ENCODE results near the gene MAPT. TPM values are rescaled to one million over a fixed set of nuclear protein-coding genes. Genes with fewer than 3 reads are reported as not detected.

MAPT gene
- total RNA-seq, 4 donors from 2014 or later: 3.6 to 6.5 (median 4.5) TPM

DNA sequence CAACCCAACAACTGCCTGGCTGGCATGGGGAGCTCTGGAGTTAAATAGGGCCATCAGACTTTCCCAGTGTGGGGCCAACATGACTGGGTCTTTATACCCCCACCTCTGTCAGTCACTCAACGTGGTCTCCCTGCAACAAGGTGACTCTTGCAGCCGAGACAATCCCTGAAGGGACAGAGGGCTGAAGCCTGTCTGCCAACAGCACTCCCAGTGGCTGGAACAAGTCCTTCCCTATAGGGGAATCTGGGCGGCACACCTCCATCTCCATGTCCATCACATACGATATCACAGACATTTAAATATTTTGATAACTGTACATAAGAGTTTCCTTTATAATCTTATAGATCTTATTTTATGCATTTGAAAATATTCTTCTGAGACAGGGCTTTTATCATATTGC lies 4.8 kb upstream of the MAPT start:
- 30% methylated on average over 4 of the region's 4 CpGs for WGBS
- Histone ChIP-seq H3K27me3 (no peaks in the 10 kb centered on the region), H3K4me3 (no peak overlapping the region), H3K27ac (no peak overlapping the region), H3K9me3 (no peaks in the 10 kb centered on the region), H3K4me1 (peaks cover 8% of the 10 kb centered on the region), H3K36me3 (no peaks in the 10 kb centered on the region)
- DNase-seq (ENCODE audit: low spot score in 2 of 2): no peak
- no peak for TF ChIP-seq POLR2AphosphoS5 (IDR thresholded peaks at IDR 0.05)
- no peak for TF ChIP-seq CTCF (IDR thresholded peaks at IDR 0.05)
- no peak for TF ChIP-seq EP300 (IDR thresholded peaks at IDR 0.05)
- no peak for TF ChIP-seq POLR2A (IDR thresholded peaks at IDR 0.05)

- H3K27me3 ChIP-seq: peaks cover 36% of the 10 kb centered on the region
- TF ChIP-seq POLR2A (IDR thresholded peaks at IDR 0.05): no peak
- TF ChIP-seq POLR2AphosphoS5 (IDR thresholded peaks at IDR 0.05): no peak
- no peak for TF ChIP-seq CTCF (IDR thresholded peaks at IDR 0.05)
- TF ChIP-seq EP300 (IDR thresholded peaks at IDR 0.05): no peak
- peak overlapping the region; percentile 71 for H3K4me3 ChIP-seq
- no peaks in the 10 kb centered on the region for H3K36me3 ChIP-seq
- H3K4me1 ChIP-seq: peaks cover 38% of the 10 kb centered on the region
- WGBS: 39% methylated on average over 7 of the region's 7 CpGs
- no peak for DNase-seq (ENCODE audit: low spot score in 2 of 2)
- peak overlapping the region; percentile 62 for H3K27ac ChIP-seq
- H3K9me3 ChIP-seq: no peaks in the 10 kb centered on the region
Measured at GRCh38 chr17:45893725-45894021, 681 bp upstream of the MAPT start.

DNA sequence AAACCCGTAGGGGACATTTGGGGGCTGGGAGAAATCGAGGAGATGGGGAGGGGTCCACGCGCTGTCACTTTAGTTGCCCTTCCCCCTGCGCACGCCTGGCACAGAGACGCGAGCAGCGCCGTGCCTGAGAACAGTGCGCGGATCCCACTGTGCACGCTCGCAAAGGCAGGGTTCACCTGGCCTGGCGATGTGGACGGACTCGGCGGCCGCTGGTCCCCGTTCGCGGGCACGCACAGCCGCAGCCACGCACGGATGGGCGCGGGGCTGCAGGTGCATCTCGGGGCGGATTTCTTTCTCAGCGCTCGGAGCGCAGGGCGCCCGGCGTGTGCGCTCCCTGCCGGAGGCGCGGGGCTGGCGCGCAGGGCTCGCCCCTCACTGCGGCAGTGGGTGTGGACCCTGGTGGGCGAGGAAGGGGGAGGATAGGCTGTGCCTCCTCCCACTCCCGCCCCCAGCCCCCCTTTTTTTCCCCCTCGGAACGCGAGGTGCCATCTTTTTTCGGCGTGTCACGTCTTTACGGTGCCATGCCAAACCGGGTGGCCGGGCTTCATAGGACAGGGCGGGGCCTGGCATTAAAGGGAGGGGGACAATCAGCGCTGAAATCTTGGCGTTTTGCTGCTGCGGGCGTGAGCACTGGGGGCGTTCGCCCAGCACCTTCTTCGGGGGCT lies 1.1 kb downstream of the MAPT start:
- TF ChIP-seq CTCF (IDR thresholded peaks at IDR 0.05) (no peak), POLR2AphosphoS5 (IDR thresholded peaks at IDR 0.05) (no peak), EP300 (IDR thresholded peaks at IDR 0.05) (no peak), POLR2A (IDR thresholded peaks at IDR 0.05) (no peak)
- Histone ChIP-seq H3K27ac (no peak overlapping the region), H3K27me3 (peaks cover 52% of the 10 kb centered on the region), H3K9me3 (no peaks in the 10 kb centered on the region), H3K36me3 (no peaks in the 10 kb centered on the region), H3K4me1 (peaks cover 38% of the 10 kb centered on the region), H3K4me3 (peak overlapping the region; percentile 71)
- peak in 1 of 2 donors; percentile 73 for DNase-seq (ENCODE audit: low spot score in 2 of 2)
- 0% methylated on average over 36 of the region's 63 CpGs for WGBS

GRCh38 chr17:45895969-45896785 lies 1.8 kb downstream of the MAPT start:
- 4% methylated on average over 23 of the region's 55 CpGs for WGBS
- H3K27ac ChIP-seq: no peak overlapping the region
- H3K9me3 ChIP-seq: no peaks in the 10 kb centered on the region
- peak overlapping the region; percentile 71 for H3K4me3 ChIP-seq
- H3K27me3 ChIP-seq: peaks cover 52% of the 10 kb centered on the region
- H3K36me3 ChIP-seq: no peaks in the 10 kb centered on the region
- peaks cover 38% of the 10 kb centered on the region for H3K4me1 ChIP-seq
- TF ChIP-seq EP300 (IDR thresholded peaks at IDR 0.05) (no peak), POLR2A (IDR thresholded peaks at IDR 0.05) (no peak), POLR2AphosphoS5 (IDR thresholded peaks at IDR 0.05) (no peak)
- no peak for DNase-seq (ENCODE audit: low spot score in 2 of 2)

DNA sequence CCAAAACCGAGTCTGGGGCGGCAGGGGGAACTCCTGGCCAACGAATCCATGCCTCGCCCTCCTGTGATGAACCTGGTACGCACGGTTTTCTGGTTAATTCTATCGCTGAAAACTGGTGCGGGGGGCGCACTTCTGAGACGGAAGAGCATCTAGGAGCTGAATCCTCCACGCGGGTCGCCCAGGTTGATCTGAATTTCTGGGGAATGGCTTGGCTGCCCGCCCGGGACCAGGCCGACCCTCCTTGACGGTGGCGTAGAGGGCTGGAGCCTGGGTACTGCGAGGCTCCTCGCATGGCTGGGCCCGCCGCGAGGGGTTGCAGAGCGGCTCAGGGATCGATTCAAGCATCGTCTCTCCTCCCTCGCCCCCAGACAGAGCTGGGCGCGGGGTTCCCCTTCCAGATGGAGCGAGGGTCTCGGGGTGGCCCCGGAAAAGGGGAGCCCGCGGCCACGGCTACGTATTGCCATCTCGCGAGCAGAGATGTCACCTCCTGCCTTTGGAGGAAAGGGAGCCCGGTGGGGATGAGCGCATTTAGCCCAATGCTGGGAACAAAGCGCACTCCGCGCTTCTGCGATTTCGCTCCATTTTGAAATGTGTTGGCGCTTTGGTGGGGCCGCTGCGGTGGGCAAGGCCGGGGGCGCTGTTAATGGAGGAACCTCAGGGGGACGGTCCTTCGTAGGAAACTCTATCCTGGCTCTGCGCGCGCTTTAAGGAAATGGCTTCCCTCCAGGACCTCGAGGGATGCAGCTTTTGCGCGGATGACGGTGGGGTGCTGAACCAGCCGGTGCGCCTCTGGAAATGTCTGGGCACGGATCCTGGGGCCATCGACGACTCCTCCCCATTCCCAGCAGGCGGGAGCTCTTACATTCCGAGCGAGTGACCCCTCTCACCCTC lies 2.7 kb downstream of the MAPT start:
- peaks cover 52% of the 10 kb centered on the region for H3K27me3 ChIP-seq

More for the DNA sequence above, 2.7 kb downstream of the MAPT start:
- TF ChIP-seq EP300 (IDR thresholded peaks at IDR 0.05) (no peak), POLR2A (IDR thresholded peaks at IDR 0.05) (no peak), CTCF (IDR thresholded peaks at IDR 0.05) (no peak), POLR2AphosphoS5 (IDR thresholded peaks at IDR 0.05) (no peak)
- no peaks in the 10 kb centered on the region for H3K9me3 ChIP-seq
- peaks cover 38% of the 10 kb centered on the region for H3K4me1 ChIP-seq
- H3K36me3 ChIP-seq: no peaks in the 10 kb centered on the region
- no peak for DNase-seq (ENCODE audit: low spot score in 2 of 2)
- WGBS: 12% methylated on average over 35 of the region's 67 CpGs
- H3K27ac ChIP-seq: no peak overlapping the region
- peak overlapping the region; percentile 71 for H3K4me3 ChIP-seq
